ENCODE data around the gene HCCS.

GRCh38 chrX:11081511-11081910 is 29.6 kb upstream of the HCCS start:
- TF ChIP-seq CTCF (IDR thresholded peaks at IDR 0.05), result no peak
- TF ChIP-seq POLR2A (IDR thresholded peaks at IDR 0.05), result no peak

Measured in ovary (tissue), 3 donors.